NB4 (cell line): Measurements from ENCODE around the gene ABCA4.

ENCODE experiments used
- CTCF ChIP-seq: IDR thresholded peaks from one replicate; pipeline ENCODE4 v1.5.1; 2012; ENCODE audit warnings: low read depth, low read length
- MYC ChIP-seq: IDR thresholded peaks from 2 replicates; pipeline ENCODE4 v1.6.1; 2011; ENCODE audit warnings: low read depth, low read length
- POLR2A ChIP-seq: IDR thresholded peaks from 2 replicates; pipeline ENCODE4 v1.6.1; 2011; ENCODE audit warnings: mild to moderate bottlenecking; ENCODE audit not compliant: insufficient read length; ENCODE audit errors: extremely low read depth

DNA sequence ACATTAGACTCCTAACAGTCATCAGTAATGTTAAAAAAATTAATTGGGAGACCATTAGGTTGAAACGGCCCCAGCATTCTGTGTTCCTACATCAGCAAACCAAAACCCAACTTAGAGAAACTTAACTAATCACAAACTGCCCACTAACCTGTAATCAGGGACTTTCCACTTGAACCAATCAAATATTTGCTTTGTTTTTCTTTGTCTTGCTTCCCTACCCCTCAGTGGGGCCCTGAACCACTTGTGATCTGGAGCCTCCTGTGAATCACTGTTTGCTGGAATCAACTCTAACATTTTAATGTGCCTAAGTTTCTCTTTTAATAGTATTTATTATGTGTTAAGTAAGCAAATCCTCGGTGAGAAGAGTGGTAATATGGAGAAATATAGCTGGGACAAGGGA is 64.0 kb downstream of the ABCA4 start:
- no peak for TF ChIP-seq MYC
- TF ChIP-seq CTCF = no peak
- TF ChIP-seq POLR2A = no peak
